ENCODE results near the gene SGCE.

GRCh38 chr7:94621120-94621519, 34.8 kb downstream of the SGCE start:
- TF ChIP-seq CTCF (IDR thresholded peaks at IDR 0.05) = no peak
- no peak for TF ChIP-seq CBFB (CRISPR knock-in tag; IDR thresholded peaks at IDR 0.05; ENCODE audit: low read depth)
- no peak for TF ChIP-seq FOXP1 (CRISPR knock-in tag; IDR thresholded peaks at IDR 0.05; ENCODE audit: borderline replicate concordance)
- TF ChIP-seq E2F4 (CRISPR knock-in tag; IDR thresholded peaks at IDR 0.05; ENCODE audit: borderline replicate concordance, low read depth) = no peak
- no peak for TF ChIP-seq JUN (CRISPR knock-in tag; IDR thresholded peaks at IDR 0.05)
- no peak for TF ChIP-seq ATF3 (CRISPR knock-in tag; conservative IDR thresholded peaks at IDR 0.05)
- TF ChIP-seq ZNF232 (CRISPR knock-in tag; IDR thresholded peaks at IDR 0.05) = no peak

Data from WTC11 (cell line).